COR-L47 (cell line): Measurements from ENCODE around the gene ACTN1.
"Not testable (repeated sequence)": the region's sequence is repeated elsewhere in the genome, so short reads cannot be mapped to it uniquely, and the experiment has no call there.

Source experiments
- DNase-seq: peaks from one replicate; lab custom pipeline; 2025; lab: John Stamatoyannopoulos, UW

The ACTN1 gene

GRCh38 chr14:68863610-68864360 lies 115.3 kb downstream of the ACTN1 start:
- no peak for DNase-seq

- DNase-seq: peak; percentile 82
Measured at GRCh38 chr14:68862954-68863594, 116.0 kb downstream of the ACTN1 start.

GRCh38 chr14:68860771-68861170 lies 118.3 kb downstream of the ACTN1 start:
- no peak for DNase-seq

- no peak for DNase-seq
Measured at GRCh38 chr14:68857516-68858070, 121.5 kb downstream of the ACTN1 start.

- DNase-seq: no peak
Measured at GRCh38 chr14:68856572-68856971, 122.5 kb downstream of the ACTN1 start.

GRCh38 chr14:68854421-68854820 lies 124.7 kb downstream of the ACTN1 start:
- no peak for DNase-seq

- DNase-seq: no peak
Measured at GRCh38 chr14:68853749-68854148, 125.4 kb downstream of the ACTN1 start.

GRCh38 chr14:68852493-68852892 lies 126.6 kb downstream of the ACTN1 start:
- not testable (repeated sequence) for DNase-seq

- DNase-seq: no peak
Measured at GRCh38 chr14:68851078-68851477, 128.0 kb downstream of the ACTN1 start.

- DNase-seq: no peak
Measured at GRCh38 chr14:68849416-68849815, 129.7 kb downstream of the ACTN1 start.

- DNase-seq: no peak
Measured at GRCh38 chr14:68848253-68848652, 130.8 kb downstream of the ACTN1 start.

- DNase-seq: not testable (repeated sequence)
Measured at GRCh38 chr14:68847640-68848039, 131.5 kb downstream of the ACTN1 start.

- DNase-seq: no peak
Measured at GRCh38 chr14:68846466-68846865, 132.6 kb downstream of the ACTN1 start.

GRCh38 chr14:68844210-68844545 lies 134.9 kb downstream of the ACTN1 start:
- DNase-seq: no peak

- DNase-seq: peak; percentile 45
Measured at GRCh38 chr14:68843471-68844209, 135.5 kb downstream of the ACTN1 start.

GRCh38 chr14:68842298-68842697 lies 136.8 kb downstream of the ACTN1 start:
- no peak for DNase-seq

- DNase-seq: no peak
Measured at GRCh38 chr14:68841016-68841809, 137.9 kb downstream of the ACTN1 start.

GRCh38 chr14:68840454-68840853 lies 138.6 kb downstream of the ACTN1 start:
- no peak for DNase-seq

- no peak for DNase-seq
Measured at GRCh38 chr14:68836082-68836481, 143.0 kb downstream of the ACTN1 start.

- DNase-seq: no peak
Measured at GRCh38 chr14:68834816-68835215, 144.3 kb downstream of the ACTN1 start.

- no peak for DNase-seq
Measured at GRCh38 chr14:68828698-68829097, 150.4 kb downstream of the ACTN1 start.

GRCh38 chr14:68825729-68826128 lies 153.4 kb downstream of the ACTN1 start:
- DNase-seq: no peak
